Osteoblast (primary cell): ENCODE measurements around the gene MAD1L1. TPM values are rescaled to one million over a fixed set of nuclear protein-coding genes. Genes with fewer than 3 reads are reported as not detected.
A peak's percentile ranks its signal among the peaks of the same experiment; 100 is the strongest.

Experiments
- DNase-seq: peaks from one replicate; pipeline ENCODE4 v3.0.0; 2011; ENCODE audit warnings: low spot score, mixed read lengths; ENCODE audit not compliant: insufficient read length; ENCODE audit errors: missing footprints
- H2AFZ ChIP-seq: 2 replicates; pipeline ENCODE4 v1.6.0; 2011; ENCODE audit warnings: mild to moderate bottlenecking, low read length
- H3K27ac ChIP-seq: 2 replicates; pipeline ENCODE4 v1.5.1; 2011; ENCODE audit warnings: mild to moderate bottlenecking, low read depth, low read length, moderate library complexity
- H3K27me3 ChIP-seq: 2 replicates; pipeline ENCODE4 v1.6.0; 2012; ENCODE audit warnings: mild to moderate bottlenecking, control low read depth, inconsistent platforms, low read length, moderate library complexity; ENCODE audit not compliant: insufficient read depth
- H3K36me3 ChIP-seq: 2 replicates; pipeline ENCODE4 v1.5.1; 2011; ENCODE audit warnings: mild to moderate bottlenecking, low read length, control low read depth, moderate library complexity; ENCODE audit not compliant: insufficient read depth
- H3K4me1 ChIP-seq: 2 replicates; pipeline ENCODE4 v1.5.1; 2011; ENCODE audit warnings: mild to moderate bottlenecking, low read length, control low read depth, moderate library complexity; ENCODE audit not compliant: insufficient read depth
- H3K4me2 ChIP-seq: 2 replicates; pipeline ENCODE4 v1.6.0; 2011; ENCODE audit warnings: mild to moderate bottlenecking, low read length; ENCODE audit not compliant: insufficient read depth
- H3K4me3 ChIP-seq: fragments of 200-600 bp; sonication (generic); 3 replicates; pipeline ENCODE4 v1.5.1; 2012; ENCODE audit warnings: mild to moderate bottlenecking, low read length, inconsistent platforms; ENCODE audit not compliant: insufficient read depth
- H3K79me2 ChIP-seq: 2 replicates; pipeline ENCODE4 v1.6.0; 2012; ENCODE audit warnings: mild to moderate bottlenecking, low read length, control low read depth, inconsistent platforms; ENCODE audit not compliant: insufficient read depth
- H3K9me3 ChIP-seq: 2 replicates; pipeline ENCODE4 v1.5.1; 2011; ENCODE audit warnings: low read depth, low read length, control low read depth
- H4K20me1 ChIP-seq: 2 replicates; pipeline ENCODE4 v1.6.0; 2012; ENCODE audit warnings: mild to moderate bottlenecking, low read length, control low read depth; ENCODE audit not compliant: insufficient read depth
- CTCF ChIP-seq: IDR thresholded peaks from 2 replicates; pipeline ENCODE4 v1.5.1; 2011; ENCODE audit warnings: mild to moderate bottlenecking, low read depth, low read length, moderate library complexity; ENCODE audit errors: extremely low read depth
- total RNA-seq: library from RNA; depleted of rRNA; stranded (reverse); fragments of >200 nt; gene quantifications from 2 replicates; pipeline ENCODE4 v1.2.3, GENCODE V29; 2012

The MAD1L1 gene
- total RNA-seq, 1 donor = 66.2 TPM

GRCh38 chr7:2168615-2169311, 64.0 kb downstream of the MAD1L1 start:
- TF ChIP-seq CTCF = no peak
- Histone ChIP-seq H4K20me1 (peaks cover 24% of the 10 kb centered on the region), H3K27ac (no peak overlapping the region)

GRCh38 chr7:2166625-2167280, 66.0 kb downstream of the MAD1L1 start:
- no peaks in the 10 kb centered on the region for H3K79me2 ChIP-seq
- no peaks in the 10 kb centered on the region for H3K27me3 ChIP-seq
- peaks cover 25% of the 10 kb centered on the region for H4K20me1 ChIP-seq
- no peak overlapping the region for H2AFZ ChIP-seq
- H3K36me3 ChIP-seq = no peaks in the 10 kb centered on the region
- peak; percentile 78 for DNase-seq
- H3K9me3 ChIP-seq = no peaks in the 10 kb centered on the region
- H3K27ac ChIP-seq = no peak overlapping the region
- no peak overlapping the region for H3K4me2 ChIP-seq
- H3K4me1 ChIP-seq = no peaks in the 10 kb centered on the region
- no peak overlapping the region for H3K4me3 ChIP-seq
- TF ChIP-seq CTCF = no peak

More at GRCh38 chr7:2168615-2169311, 64.0 kb downstream of the MAD1L1 start:
- H3K9me3 ChIP-seq = no peaks in the 10 kb centered on the region
- H3K4me3 ChIP-seq = no peak overlapping the region
- no peaks in the 10 kb centered on the region for H3K79me2 ChIP-seq
- H3K4me2 ChIP-seq = no peak overlapping the region
- H3K27me3 ChIP-seq = no peaks in the 10 kb centered on the region
- H3K36me3 ChIP-seq = no peaks in the 10 kb centered on the region
- H3K4me1 ChIP-seq = peaks cover 14% of the 10 kb centered on the region
- DNase-seq = peak; percentile 54
- H2AFZ ChIP-seq = no peak overlapping the region

GRCh38 chr7:2165610-2166594, 66.8 kb downstream of the MAD1L1 start:
- Histone ChIP-seq H3K4me2 (no peak overlapping the region), H2AFZ (no peak overlapping the region), H3K27ac (no peak overlapping the region), H3K4me1 (no peaks in the 10 kb centered on the region), H3K9me3 (no peaks in the 10 kb centered on the region), H3K27me3 (no peaks in the 10 kb centered on the region), H3K36me3 (no peaks in the 10 kb centered on the region), H3K79me2 (no peaks in the 10 kb centered on the region), H3K4me3 (no peak overlapping the region), H4K20me1 (peaks cover 18% of the 10 kb centered on the region)
- DNase-seq = peak; percentile 67
- TF ChIP-seq CTCF = no peak

GRCh38 chr7:2165239-2165609, 67.5 kb downstream of the MAD1L1 start:
- Histone ChIP-seq H3K9me3 (no peaks in the 10 kb centered on the region), H3K27ac (no peak overlapping the region), H4K20me1 (peaks cover 18% of the 10 kb centered on the region), H3K4me2 (no peak overlapping the region), H3K79me2 (no peaks in the 10 kb centered on the region), H3K27me3 (no peaks in the 10 kb centered on the region), H3K4me3 (no peak overlapping the region), H3K36me3 (no peaks in the 10 kb centered on the region), H3K4me1 (no peaks in the 10 kb centered on the region), H2AFZ (no peak overlapping the region)
- no peak for DNase-seq
- TF ChIP-seq CTCF = no peak
